Central memory CD4-positive, alpha-beta T cell (primary cell): Measurements from ENCODE around the gene KRT83.
"Not testable (repeated sequence)": the region's sequence is repeated elsewhere in the genome, so short reads cannot be mapped to it uniquely, and the experiment has no call there.

Source experiments
- DNase-seq: peaks from one replicate; pipeline ENCODE4 v3.0.0; 2022

The KRT83 gene

DNA sequence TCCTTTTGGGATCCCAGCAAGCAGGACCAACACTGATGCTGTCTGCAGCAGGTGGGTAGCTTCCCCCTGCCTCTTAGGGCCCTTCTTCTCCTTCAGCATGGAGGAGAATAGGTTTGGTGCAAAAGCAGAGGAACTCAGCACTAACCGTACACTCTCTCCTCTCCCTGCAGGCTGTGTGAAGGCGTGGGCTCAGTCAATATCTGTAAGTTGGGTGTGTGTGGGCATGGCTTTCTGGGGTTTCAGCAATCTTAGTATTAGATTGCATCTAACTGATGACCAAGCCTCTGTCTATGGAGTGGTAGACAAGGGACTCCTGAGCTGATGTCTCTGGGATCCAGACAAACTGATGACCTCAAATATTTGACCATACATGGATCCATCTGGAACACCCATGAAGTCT lies 31.8 kb upstream of the KRT83 start:
- no peak for DNase-seq

DNA sequence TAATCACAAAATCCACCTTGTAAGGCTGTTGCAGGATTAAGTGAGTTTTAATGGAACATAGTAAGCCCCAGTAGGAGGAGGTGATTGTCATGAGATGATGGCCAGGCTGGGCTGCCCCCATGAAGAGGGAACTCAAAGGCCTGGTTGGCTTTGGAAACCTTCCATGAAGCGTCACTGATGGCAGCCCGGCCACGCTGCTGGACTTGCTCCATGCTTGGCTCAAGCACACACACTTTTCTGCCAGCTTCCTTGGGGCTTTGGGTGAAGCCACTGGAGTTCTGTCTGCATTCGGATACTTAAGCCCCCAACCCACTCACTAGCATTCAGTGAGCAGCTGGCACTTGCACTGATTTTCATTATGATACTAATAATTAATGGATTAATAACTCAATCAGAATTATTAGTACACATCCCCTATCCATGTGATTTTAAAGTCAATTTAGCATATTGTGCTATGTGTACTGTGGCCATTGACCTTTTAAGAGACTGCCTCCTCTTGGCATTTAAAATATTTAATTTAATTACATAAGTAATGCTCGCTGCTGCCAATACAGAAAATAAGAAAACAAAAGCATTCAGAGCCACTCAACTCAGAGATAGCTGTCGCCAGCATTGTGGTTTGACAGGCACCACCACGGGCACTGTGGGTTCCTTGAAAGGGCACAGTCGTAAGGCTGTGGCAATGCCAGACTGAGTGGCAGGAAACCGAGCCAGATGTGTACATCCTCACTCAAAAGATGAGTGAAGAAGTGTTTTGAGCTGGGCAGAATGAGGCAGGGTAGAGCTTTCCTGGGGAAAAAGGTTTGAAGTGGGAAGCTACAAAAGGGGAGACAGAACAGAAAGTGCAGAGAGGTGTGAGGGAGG lies 30.2 kb upstream of the KRT83 start:
- DNase-seq: peak; percentile 67

DNA sequence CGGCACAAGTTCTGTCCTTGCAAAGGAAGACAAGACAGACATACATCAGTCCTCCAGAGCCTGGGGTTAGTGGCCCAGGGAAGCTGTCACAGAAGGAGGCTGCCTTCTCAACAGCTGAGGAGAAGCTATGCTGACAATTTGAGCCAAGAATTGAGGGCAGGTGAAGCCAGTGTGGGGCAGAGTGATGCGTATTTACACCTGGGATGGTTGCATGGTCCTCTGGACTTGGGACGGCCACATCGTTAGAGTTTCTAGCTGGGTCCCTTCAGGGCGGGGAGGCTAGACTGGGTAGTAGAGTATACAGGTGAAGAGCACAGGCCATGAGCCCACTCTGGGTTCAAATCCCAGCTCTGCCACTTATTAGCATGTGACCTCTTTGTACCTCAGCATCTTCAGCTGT lies 29.6 kb upstream of the KRT83 start:
- DNase-seq: no peak

DNA sequence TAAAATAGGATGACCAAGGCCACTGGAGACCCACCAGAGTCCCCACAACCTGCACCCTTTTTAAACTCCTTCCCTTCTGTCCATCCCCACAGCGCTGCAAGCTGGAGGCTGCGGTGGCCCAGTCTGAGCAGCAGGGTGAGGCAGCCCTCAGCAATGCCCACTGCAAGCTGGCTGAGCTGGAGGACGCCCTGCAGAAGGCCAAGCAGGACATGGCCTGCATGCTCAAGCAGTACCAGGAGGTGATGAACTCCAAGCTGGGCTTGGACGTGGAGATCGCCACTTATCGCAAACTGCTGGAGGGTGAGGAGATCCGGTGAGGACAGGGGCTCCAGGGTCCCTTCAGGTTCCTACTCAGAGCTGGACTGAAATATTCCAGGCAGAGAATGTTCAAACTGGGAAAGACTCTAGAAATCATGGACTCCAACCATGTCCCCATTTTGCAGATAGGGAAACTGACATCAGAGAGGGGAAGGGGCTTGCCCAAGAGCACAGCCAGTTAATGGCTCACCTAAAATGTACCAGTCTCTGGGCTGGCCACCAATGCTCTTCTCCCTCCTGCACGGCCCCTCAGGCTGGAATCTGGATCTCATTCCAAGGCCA lies 28.9 kb upstream of the KRT83 start:
- no peak for DNase-seq

DNA sequence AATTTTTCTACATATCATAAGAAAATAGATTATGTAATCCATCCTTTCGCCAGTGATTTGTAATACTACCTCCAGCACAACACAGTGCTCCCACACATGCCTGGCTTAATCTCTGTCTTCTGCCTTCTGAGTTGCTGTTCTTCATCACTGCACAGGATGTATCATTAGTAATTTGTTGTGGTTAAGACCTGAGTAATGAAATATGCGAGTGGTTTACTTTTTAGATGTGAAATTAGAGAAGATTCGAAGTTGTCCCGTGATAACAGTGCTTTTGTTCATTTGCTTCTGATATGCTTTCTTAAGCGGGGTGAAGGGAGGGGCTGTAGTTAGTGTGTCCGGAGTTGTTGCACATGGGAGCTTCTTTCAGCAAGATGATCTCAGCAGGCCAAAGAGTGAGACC lies 28.0 kb upstream of the KRT83 start:
- DNase-seq: no peak

DNA sequence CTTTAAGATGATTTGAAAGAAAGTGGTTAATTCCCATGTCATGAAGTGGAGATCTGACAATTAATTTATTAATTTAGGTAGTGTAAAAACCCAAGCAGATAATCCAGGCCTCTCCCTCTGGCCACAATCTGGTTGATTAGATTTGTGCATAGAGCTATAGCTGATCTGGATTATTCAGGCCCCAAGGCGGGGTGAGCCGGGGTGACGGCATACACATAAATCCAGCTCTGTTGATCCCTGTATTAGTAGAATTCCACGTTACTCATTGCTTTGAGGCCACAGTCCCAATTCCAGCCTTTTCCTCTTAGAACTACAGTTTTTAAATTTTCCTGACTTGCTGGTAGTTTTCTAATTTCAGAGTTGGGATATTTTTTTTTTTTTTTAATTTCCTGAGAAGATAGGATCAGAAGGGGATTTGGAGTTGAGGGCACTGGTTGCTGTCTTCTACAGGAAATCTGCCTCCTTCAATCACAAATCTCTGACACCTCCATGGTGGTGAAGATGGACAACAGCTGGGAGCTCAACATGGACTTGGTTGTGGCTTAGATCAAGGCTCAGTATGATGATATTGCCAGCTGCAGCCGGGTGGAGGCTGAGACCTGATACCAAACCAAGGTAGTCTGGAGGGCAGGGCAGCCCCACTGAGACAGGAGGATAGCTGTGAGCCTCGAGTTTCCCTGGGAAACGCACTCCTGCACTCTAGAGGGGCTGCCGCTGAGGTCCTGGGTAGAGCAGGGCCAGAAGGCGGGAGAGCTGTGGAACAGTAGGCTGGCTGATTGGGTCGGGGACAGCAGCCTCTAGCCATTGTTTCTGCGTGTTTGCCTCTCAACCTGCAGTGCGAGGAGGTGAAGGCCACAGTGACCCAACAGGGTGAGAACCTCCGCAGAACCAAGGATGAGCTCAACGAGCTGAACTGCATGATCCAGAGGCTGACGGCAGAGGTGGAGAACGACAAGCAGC lies 26.6 kb upstream of the KRT83 start:
- no peak for DNase-seq

DNA sequence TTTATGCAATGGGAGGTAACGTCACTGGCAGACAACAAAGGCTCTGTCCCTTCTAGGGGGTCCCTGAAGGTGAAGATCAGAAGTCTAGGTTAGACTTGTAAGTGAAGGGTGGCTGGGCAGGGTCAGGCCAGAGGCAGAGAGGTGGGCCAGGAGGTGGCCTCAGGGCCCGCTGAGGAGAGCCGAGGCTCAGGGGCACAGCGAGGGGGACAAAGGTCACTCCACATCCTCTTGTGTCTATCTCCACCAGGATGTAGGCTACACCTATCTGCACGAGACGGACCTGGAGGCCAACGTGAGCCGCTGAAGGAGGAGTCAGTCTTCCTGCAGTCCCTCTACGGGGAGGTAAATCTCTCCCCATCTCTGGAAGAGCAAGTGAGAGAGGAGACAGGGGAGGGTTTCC lies 25.8 kb upstream of the KRT83 start:
- DNase-seq: no peak

DNA sequence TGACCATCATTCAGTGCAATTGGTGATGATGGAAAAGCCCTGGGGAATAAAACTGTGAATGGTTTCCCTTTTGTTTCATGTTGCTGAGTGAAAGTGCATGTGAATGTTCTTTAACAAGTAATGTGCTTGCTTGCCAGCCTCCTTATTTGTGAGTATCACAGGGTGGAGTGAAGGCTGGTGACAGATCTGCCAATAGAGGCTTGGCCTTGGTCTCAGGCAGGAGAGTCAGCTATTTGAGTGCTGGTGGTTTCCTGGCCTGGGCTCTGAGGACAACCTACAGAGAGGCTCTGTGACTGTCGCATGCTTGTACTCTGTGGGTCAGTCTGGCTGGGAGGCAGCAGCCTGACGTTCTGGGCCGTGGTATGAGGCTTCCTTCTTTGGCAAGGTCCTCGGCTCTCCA lies 25.4 kb upstream of the KRT83 start:
- DNase-seq: no peak

DNA sequence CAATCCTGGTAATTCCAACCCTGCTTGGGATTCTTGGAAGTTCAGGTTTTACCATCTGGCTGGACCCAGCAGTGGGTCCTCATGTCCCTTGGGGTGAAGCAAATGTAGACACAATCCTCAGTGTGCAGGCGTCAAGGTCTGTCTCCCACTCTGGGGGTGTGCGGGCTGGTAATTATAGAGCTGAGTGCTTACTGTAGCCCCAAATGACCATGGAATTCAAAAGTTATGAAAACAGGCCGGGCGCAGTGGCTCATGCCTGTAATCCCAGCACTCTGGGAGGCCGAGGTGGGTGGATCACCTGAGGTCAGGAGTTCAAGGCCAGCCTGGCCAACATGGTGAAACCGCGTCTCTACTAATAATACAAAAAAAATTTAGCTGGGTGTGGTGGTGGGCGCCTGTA lies 23.8 kb upstream of the KRT83 start:
- DNase-seq: not testable (repeated sequence)

DNA sequence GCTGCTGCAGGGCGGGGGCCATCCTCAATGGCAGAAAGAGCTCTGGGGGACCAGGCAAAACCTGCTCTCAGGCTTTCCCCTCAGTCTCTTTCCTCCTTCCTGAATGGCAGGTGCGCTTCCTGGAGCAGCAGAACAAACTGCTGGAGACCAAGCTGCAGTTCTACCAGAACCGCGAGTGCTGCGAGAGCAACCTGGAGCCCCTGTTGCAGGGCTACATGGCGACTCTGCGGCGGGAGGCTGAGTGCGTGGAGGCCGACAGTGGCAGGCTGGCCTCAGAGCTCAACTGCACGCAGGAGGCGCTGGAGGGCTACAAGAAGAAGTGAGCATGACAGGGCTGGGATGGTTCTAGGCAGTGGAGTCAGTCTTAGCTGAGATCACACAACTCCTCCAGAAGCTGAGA lies 22.9 kb upstream of the KRT83 start:
- no peak for DNase-seq

DNA sequence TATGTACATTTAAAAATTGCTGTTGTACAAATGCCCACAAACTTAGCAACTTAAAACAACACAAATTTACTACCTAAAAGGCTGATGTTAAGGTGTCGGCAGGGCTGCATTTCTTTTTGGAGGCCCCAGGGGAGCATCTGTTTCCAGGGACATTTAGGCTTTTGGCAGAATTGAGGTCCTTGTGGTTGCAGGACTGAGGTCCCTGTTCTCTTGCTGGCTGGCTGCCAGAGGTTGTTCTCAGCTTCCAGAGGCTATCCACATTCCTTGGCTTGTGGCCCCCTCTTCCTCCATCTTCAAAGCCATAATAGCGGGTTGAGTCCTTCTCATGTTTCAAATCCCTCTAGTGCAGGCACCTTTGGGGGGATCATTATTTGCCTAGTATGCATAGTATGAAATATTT lies 22.4 kb upstream of the KRT83 start:
- no peak for DNase-seq

DNA sequence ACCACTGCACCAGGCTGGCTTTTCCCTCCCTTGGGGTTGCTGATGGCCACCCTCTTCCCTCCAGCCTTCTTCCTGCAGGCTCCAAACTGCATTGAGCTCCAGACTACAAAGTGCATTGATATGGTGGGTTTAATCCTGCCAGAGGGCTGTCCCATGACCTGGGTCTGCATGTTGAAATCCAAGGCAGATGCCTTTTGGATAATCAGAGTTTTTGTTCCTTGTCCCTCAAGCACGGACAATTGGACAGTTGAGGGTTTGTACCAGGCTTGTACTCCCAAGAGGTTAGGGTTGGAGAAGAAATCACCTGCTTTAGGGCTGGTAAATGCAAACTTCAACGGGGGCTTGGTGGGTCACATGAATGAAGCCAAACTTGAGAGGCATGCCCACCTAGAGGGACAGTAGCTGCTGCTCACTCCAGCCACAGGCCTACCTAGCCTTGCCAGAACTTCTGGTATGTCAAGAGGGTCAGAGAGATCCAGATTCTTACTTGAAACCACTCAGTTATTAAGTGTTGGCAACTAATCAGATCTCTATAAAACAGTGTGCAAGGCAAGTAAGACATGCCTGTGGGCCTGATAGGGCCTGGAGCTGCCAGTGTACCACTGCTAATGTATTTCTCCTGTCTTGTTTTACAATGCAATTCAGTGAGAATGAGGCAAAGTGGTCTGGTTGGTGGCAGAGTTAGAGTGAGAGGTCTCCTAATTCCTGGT lies 21.7 kb upstream of the KRT83 start:
- DNase-seq: no peak

DNA sequence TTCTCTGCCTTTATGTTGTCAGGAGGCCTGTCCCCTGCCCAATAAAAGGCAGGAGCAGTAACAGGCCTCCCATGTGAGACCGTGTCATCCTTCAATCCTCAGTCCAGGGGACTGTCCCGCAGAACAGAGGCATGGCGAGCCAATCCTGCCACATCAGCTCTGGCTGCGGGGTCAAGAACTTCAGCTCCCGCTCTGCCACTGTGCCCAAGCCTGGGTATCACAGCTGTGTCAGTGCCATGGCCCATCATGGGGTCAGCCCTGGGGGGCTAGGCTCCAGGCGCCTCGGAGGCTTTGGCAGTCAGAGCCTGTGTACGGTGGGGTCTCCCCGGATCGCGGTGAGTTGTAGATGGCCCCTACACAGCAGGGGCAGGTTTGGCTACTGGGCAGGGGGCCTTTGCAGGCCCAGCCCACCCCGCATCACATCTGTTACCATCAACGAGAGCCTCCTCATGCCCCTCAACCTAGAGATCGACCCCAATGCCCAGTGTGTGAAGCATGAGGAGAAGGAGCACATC lies 19.9 kb upstream of the KRT83 start:
- DNase-seq: no peak

DNA sequence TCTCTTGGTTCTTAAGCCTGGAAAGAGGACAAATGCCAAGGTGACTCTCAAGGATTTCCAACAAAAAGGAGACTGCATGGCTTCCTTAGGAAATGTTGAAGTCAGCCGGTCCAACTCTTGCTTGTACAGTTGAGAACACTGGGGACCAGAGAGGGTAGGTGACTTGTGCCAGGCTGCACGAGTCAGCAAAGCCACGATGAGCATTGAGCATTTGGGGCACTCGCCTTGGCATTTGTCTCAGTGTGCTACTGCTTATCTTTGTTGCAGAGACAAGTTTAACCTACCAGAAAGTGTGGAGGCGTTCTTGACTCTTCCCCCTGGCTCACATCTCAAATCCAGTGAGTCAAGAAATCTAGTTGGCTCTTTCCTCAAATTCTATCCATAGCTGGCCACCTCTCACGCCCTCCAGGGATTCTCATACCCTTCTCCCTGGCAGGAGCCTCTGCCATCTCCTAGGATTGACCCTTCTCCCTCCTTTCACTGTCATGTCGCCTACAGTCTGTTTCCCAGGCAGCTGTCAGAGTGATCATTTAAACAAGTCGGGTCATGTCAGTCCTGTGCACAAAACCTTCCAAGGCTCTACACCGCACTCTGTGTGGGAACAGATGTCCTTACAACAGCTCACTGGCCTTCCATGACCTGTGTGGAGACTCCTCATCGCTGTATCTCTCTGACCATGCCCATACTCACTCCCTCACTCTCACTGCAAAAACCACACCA lies 17.2 kb upstream of the KRT83 start:
- DNase-seq: no peak

DNA sequence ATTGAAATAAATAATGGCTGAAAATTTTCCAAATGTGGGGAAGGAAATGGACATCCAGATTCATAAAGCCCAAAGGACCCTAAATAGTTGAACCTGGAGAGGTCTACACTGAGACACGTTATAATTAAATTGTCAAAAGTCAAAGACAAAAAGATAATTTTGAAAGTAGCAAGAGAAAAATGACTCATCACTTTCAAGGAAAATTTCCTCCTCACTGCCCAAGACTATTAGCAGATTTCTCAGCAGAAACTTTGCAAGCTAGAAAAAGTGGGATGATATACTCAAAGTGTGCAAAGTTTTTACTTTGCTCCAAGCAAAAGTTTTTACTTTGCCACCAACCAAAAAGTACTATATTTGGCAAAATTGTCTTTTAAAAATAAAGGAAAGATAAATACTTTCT lies 15.9 kb upstream of the KRT83 start:
- DNase-seq: no peak

DNA sequence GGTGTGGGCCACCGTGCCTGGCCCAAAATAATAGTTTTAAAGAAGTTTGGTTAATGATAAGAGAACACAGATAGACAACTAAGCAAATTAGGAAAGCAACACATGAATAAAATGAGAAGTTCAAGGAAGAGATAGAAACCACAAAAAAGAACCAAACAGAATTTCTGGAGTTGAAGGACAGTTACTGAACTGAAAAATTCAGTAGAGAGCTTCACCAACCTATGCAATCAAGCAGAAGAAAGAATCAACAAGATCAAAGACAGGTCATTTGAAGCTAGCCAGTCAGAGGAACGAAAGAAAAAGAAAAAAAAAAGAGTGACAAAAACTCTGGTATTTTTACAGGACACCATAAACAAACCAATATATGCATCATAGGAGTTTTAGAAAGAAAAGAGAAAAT lies 15.4 kb upstream of the KRT83 start:
- DNase-seq: no peak

DNA sequence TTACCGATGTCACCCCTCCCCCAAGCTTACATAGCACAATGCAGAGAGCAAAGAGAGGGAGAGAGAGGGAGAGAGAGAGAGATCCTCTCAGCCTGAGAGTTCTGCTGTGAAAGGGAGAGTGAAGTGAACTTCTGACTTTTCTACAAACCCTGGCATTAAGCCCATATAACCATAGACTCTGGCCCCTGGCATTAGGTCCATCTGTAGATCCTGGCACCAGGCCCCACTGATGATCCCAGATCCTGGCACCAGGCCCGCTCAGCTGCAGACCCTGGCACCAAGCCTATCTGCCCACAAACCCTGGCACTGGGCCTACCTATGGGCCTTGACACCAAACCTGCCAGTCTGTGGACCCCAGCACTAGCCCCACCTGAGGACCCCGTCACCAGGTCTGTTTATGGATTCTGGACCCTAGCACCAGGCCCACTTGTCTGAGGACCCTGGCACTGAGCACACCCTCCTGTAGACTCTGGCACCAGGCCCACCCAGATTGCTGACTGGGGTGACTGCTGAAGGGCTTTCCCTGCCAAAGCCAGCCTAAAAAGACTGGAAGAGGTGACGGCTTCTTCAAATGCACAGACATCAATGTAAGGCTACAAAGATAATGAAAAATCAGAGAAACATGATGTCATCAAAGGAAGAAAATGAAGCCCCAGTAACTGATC lies 14.5 kb upstream of the KRT83 start:
- DNase-seq: no peak

DNA sequence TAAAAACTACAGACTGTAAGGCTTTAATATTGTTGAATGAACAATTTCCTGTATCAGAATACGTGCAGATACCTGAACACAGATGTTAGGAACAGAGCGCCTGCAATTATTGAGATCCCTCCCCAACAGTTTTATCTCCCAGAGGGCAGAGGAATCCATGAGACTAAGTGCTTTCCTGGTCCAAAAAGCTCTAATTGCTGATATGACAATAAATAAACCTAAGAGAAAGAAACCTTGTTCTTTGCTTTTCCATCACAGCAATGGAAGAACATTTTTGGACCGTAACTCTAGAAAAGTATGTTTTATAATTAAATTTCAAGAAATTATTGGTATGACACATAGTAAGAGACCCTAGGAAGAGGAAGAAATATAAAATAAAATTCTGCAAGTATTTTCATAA lies 13.0 kb upstream of the KRT83 start:
- DNase-seq: no peak

DNA sequence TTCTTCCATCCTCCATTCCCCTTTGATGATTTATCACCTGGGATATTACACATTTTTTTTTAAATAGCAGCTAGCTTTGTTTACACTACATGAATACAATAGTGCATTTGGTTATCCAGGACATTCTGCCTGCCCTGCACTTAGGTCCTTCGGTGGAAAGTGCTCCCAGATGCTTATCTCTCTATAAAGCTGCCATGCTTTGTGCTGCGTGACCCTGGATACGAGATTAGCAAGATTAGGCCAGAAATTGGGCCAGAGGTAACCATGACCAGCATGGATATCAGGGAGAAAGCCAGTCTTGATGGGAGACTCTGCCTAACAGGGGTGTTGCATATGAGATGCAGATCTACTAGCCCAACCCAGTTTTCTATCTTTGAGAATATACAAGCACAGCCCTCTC lies 12.1 kb upstream of the KRT83 start:
- no peak for DNase-seq

DNA sequence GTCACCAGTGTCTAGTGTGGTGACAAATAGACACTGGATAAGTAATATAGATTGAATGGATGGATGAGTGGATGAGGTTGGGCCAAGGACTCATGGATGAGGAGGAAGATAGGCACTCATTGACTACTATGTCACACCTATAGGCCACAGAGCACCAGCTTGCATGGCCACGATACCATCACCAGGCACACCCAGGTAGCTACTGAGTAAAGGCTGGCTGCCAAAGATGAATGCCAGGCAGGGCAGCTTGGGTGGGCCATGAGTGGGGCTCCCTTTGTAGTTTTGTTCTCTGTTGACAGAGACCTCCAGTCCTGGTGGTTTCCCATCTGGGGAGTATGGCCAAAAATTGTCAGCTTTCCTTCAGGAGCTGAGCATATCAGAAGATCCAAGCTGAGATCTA lies 11.2 kb upstream of the KRT83 start:
- no peak for DNase-seq

DNA sequence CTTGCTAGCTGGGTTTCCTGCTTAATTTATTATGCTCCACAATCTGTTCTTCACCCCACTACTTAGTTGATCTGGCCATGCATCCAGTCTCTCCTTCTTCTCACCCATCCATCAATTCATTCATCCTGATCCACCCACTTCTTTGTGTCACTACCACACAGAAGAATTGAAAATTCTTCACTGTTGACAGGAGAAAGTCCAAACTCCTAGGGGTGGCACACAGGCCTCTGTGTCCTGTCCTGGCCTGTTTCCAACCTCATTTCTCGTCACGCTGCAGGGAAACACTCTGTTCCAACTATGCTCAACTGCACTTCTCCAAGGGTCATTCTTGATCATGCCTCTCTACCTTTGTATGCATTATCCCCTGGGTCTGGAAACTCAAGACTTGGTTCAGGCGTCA lies 10.6 kb upstream of the KRT83 start:
- no peak for DNase-seq
